Lower lobe of right lung (tissue), 2 donors: ENCODE measurements around the gene DALRD3. TPM values are rescaled to one million over a fixed set of nuclear protein-coding genes. Genes with fewer than 3 reads are reported as not detected.

ENCODE experiments used
- ATAC-seq, 2 donors: fragments of 200-7000 bp; cut with Tn5 transposase; one replicate each; pipeline ENCODE4 v1.9.1; 2020 to 2022; ENCODE audit warnings: mild to moderate bottlenecking in 2 of 2, moderate library complexity in 2 of 2
- DNase-seq: peaks from one replicate; pipeline ENCODE4 v3.0.0-alpha.2; 2020
- H3K27ac ChIP-seq: fragments of 200-600 bp; one replicate; pipeline ENCODE4 v1.8.0; 2022
- H3K27me3 ChIP-seq: fragments of 200-600 bp; one replicate; pipeline ENCODE4 v1.8.0; 2022; ENCODE audit warnings: low read depth
- H3K36me3 ChIP-seq: fragments of 200-600 bp; one replicate; pipeline ENCODE4 v1.8.0; 2022; ENCODE audit warnings: mild to moderate bottlenecking
- H3K4me1 ChIP-seq: fragments of 200-600 bp; one replicate; pipeline ENCODE4 v1.8.0; 2022
- H3K4me3 ChIP-seq: fragments of 200-600 bp; one replicate; pipeline ENCODE4 v1.8.0; 2022; ENCODE audit warnings: mild to moderate bottlenecking
- H3K9me3 ChIP-seq: fragments of 200-600 bp; one replicate; pipeline ENCODE4 v1.8.0; 2022
- CTCF ChIP-seq: fragments of 200-600 bp; IDR thresholded peaks from one replicate; pipeline ENCODE4 v1.8.0; 2022; ENCODE audit warnings: antibody characterized with exemption, mild to moderate bottlenecking
- intact Hi-C: fragments of 100-400 bp; cut with DNase I; formaldehyde crosslinking; loops from one replicate; pipeline ENCODE4 v1.11.0; 2022
- total RNA-seq: library from RNA; stranded (reverse); fragmentation: NEBNext Ultra II Directional; extraction: Animal tissue kit (Norgen Biotek cat#: 25700); gene quantifications from one replicate; pipeline ENCODE4 v1.2.1, GENCODE V29; 2021
- donor health status: DM: no; HTN: yes; CAD: no; lungs with severe emphysema.

Gene DALRD3
- total RNA-seq, 1 donor from 2014 or later, result 28.1 TPM

GRCh38 chr3:49028673-49029562 is 10.5 kb upstream of the DALRD3 start, which contains the start of gene IMPDH2:
TSS of gene IMPDH2 (minus strand) at chr3:49029398. CDS start at chr3:49029350, 48 bp downstream.
- Histone ChIP-seq H3K9me3 (no peaks in the 10 kb centered on the region), H3K27ac (peak within 1 kb of the TSS; percentile 91), H3K4me3 (peak within 1 kb of the TSS; percentile 72), H3K27me3 (no peaks in the 10 kb centered on the region), H3K4me1 (peaks cover 19% of the 10 kb centered on the region), H3K36me3 (peaks cover 73% of the 10 kb centered on the region)
- intact Hi-C loops, result no loop called here
- peak; percentile 18 for TF ChIP-seq CTCF
- DNase-seq (peak; percentile 95), ATAC-seq (peak; percentile 96 to 98)

- intact Hi-C loops, result no loop called here
Measured at GRCh38 chr3:49028298-49028672, 9.9 kb upstream of the DALRD3 start.

GRCh38 chr3:49027634-49028033 is 9.3 kb upstream of the DALRD3 start:
- no peak for DNase-seq
- intact Hi-C loops, result no loop called here
- no peak for ATAC-seq
- no peak overlapping the region for H3K4me3 ChIP-seq
- H3K4me1 ChIP-seq, result peaks cover 27% of the 10 kb centered on the region
- H3K36me3 ChIP-seq, result peaks cover 72% of the 10 kb centered on the region
- H3K9me3 ChIP-seq, result no peaks in the 10 kb centered on the region
- H3K27me3 ChIP-seq, result no peaks in the 10 kb centered on the region
- TF ChIP-seq CTCF, result no peak
- no peak overlapping the region for H3K27ac ChIP-seq

More at GRCh38 chr3:49028298-49028672, 9.9 kb upstream of the DALRD3 start:
- H3K9me3 ChIP-seq, result no peaks in the 10 kb centered on the region
- peak overlapping the region; percentile 72 for H3K4me3 ChIP-seq
- DNase-seq, result no peak
- TF ChIP-seq CTCF, result no peak
- no peaks in the 10 kb centered on the region for H3K27me3 ChIP-seq
- H3K27ac ChIP-seq, result peak overlapping the region; percentile 91
- peaks cover 73% of the 10 kb centered on the region for H3K36me3 ChIP-seq
- H3K4me1 ChIP-seq, result peaks cover 21% of the 10 kb centered on the region
- ATAC-seq, result no peak

GRCh38 chr3:49026536-49026935 is 8.2 kb upstream of the DALRD3 start:
- no peak for ATAC-seq
- no peak for DNase-seq
- Histone ChIP-seq H3K27me3 (no peaks in the 10 kb centered on the region), H3K9me3 (no peaks in the 10 kb centered on the region), H3K4me3 (no peak overlapping the region), H3K36me3 (peaks cover 62% of the 10 kb centered on the region), H3K27ac (no peak overlapping the region), H3K4me1 (peaks cover 30% of the 10 kb centered on the region)
- intact Hi-C loops, result no loop called here
- TF ChIP-seq CTCF, result no peak

GRCh38 chr3:49025793-49026520 is 7.6 kb upstream of the DALRD3 start:
- Histone ChIP-seq H3K36me3 (peaks cover 56% of the 10 kb centered on the region), H3K27me3 (no peaks in the 10 kb centered on the region), H3K4me1 (peaks cover 30% of the 10 kb centered on the region), H3K4me3 (no peak overlapping the region), H3K9me3 (no peaks in the 10 kb centered on the region), H3K27ac (no peak overlapping the region)
- no peak for TF ChIP-seq CTCF
- ATAC-seq (no peak), DNase-seq (no peak)
- intact Hi-C loops, result no loop called here
